MM.1S (cell line): ENCODE results near the gene APOL5.

Experiments used
- CTCF ChIP-seq: fragments of 300-600 bp; sonication (generic); IDR thresholded peaks from 2 replicates; pipeline ENCODE4 v1.5.1; 2016; ENCODE audit warnings: antibody characterized with exemption, low read length, mixed read lengths
- EZH2phosphoT487 ChIP-seq: fragments of 300-600 bp; sonication (generic); IDR thresholded peaks from 2 replicates; pipeline ENCODE4 v1.6.1; 2018; ENCODE audit warnings: antibody characterized with exemption, low read length

- TF ChIP-seq CTCF (no peak), EZH2phosphoT487 (no peak)
Observed at GRCh38 chr22:35712672-35713071, 5.0 kb upstream of the APOL5 start.
